ENCODE data around the gene SFMBT2.

SFMBT2 gene

GRCh38 chr10:7410862-7411670 is at the start of gene SFMBT2:
Gene SFMBT2, minus strand, starts transcription at chr10:7411034. Its CDS starts 29,136 bp downstream, at chr10:7381898.
- peak within 1 kb of the TSS; percentile 98 for H3K4me3 ChIP-seq (ENCODE audit: low read length)
- no peak for TF ChIP-seq ZNF274 (IDR thresholded peaks at IDR 0.05; ENCODE audit: low read depth, low read length)

DNA sequence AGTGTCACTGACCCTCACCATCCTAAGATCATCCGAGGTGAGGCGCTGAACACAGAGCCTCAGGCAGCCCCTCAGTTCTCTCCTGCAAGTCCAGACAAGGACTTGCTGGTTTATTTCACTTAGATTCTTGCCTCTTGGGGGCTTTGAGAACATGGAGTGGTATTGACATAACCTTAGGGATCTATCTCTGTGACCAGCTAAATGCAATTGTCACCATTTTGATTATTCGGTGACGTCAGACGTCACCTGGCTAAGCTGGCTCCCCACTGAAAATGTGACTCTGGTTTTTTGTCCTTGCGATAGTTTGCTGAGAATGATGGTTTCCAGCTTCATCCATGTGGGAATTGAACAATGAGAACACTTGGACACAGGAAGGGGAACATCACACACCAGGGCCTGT is 49.2 kb upstream of the SFMBT2 start:
- no peak overlapping the region for H3K4me3 ChIP-seq (ENCODE audit: low read length)
- no peak for TF ChIP-seq ZNF274 (IDR thresholded peaks at IDR 0.05; ENCODE audit: low read depth, low read length)

DNA sequence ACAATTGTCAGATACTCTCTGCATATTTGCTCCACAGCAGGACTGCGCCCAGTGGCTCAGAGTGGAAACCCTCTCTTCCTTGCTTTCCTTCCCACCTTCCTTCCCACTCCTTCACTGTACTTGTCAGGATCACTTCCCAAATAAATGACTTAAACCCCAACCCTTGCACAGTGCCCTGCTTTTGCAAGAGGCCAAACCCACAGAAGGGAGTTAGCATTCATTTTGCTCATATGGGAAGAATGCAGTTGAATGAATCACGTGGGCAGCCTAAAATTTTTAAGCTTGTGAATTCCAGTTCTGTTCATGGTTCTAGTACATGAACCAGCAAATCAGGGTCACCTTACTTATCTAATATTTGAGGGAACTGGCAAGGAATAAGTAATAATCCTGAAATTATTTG is 47.7 kb upstream of the SFMBT2 start:
- no peak for TF ChIP-seq ZNF274 (IDR thresholded peaks at IDR 0.05; ENCODE audit: low read depth, low read length)
- H3K4me3 ChIP-seq (ENCODE audit: low read length) = no peak overlapping the region

DNA sequence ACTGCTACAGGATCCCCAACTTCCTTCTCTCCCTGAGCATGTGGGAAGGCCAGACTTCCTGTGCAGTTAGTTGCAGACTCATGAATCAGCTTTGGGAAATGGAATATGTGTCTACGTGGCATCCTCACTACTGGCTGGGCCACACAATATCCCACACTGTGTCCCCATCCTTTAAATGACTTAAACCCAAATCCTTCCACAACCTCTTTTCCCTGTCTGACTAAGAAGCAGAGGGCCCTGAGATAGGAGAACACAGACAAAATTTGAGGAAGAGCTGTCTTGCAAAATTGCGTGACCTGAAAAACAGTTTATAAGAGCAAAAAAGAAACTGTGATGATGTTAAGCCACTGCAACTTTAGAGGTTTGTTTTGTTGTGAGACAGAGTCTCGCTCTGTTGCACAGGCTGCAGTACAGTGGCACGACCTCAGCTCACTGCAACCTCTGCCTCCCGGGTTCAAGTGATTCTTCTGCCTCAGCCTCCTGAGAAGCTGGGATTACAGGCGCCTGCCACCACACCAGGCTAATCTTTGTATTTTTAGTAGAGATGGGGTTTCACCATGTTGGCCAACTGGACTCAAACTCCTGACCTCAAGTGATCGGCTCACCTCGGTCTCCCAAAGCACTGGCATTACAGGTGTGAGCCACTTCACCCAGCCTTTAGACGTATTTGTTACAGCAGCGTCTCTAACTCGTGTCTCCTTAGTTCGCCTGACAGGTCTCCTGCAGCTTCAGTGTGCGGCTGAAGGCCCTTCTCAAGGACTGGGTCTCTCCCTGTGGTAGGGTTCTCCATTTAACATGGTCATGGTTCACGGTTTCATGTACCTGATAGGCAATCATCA is 46.9 kb upstream of the SFMBT2 start:
- TF ChIP-seq ZNF274 (IDR thresholded peaks at IDR 0.05; ENCODE audit: low read depth, low read length) = no peak

DNA sequence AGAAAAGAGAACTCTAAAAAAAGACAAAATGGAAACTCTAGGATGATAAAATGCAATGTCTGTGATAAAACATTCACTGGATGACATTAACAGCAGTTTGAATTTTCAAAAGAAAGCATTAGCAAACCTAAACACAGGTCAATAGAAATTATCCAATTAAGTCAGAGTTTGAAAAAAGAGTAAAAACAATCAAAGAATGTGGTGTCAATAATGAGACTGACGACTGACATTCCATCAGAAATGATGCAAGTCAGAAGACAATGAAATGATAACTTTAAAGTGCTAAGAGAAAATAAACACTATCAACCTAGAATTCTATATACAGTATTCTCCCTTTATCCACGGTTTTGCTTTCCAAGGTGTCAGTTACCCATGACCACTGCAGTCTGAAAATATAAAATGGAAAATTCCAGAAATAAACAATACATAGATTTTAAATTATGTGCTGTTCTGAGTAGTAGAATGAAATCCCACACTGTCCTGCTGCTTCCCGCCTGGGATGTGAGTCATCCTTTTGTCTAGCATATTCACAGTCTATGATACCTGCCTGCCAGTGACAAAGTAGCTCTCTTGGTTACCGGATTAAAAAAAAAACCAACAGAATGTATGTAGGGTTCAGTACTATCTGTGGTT is 38.3 kb upstream of the SFMBT2 start:
- no peak overlapping the region for H3K4me3 ChIP-seq (ENCODE audit: low read length)
- TF ChIP-seq ZNF274 (IDR thresholded peaks at IDR 0.05; ENCODE audit: low read depth, low read length) = no peak

More for the DNA sequence above, 46.9 kb upstream of the SFMBT2 start:
- no peak overlapping the region; the same call in 1 of the 2 replicates for H3K4me3 ChIP-seq (ENCODE audit: low read length)

- no peak overlapping the region; the same call in 1 of the 2 replicates for H3K4me3 ChIP-seq (ENCODE audit: low read length)
- no peak for TF ChIP-seq ZNF274 (IDR thresholded peaks at IDR 0.05; ENCODE audit: low read depth, low read length)
Observed at GRCh38 chr10:7445474-7446185, 34.8 kb upstream of the SFMBT2 start.

DNA sequence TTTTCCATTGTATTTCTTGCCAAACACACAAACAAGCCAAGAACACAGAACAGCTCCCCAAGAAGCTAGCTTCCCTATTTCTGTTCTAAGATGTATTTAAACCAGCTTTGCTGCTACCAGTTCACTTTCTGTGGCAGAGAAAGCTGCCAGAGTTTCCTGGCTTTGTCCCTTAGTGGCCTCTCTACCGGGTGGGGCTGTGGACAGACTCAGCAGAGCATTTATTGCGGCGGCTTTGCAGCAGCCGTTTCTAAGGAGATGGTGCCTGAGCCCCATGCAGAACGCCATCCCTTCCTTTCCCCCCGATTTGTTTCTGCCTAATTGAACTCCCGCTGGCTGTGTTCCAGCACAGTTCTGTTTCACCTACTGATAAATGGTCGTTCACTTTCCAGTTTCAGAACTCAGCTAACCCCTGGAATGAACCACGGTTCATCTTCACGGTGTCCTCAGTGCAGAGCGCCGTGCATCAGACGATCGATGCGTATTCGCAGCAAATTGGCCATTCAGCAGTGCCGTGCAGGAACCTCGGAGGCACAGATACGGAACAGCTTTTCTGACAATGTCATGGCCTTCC is 33.8 kb upstream of the SFMBT2 start:
- H3K4me3 ChIP-seq (ENCODE audit: low read length) = peak overlapping the region; percentile 19; the same call in 1 of the 2 replicates
- TF ChIP-seq ZNF274 (IDR thresholded peaks at IDR 0.05; ENCODE audit: low read depth, low read length) = no peak

DNA sequence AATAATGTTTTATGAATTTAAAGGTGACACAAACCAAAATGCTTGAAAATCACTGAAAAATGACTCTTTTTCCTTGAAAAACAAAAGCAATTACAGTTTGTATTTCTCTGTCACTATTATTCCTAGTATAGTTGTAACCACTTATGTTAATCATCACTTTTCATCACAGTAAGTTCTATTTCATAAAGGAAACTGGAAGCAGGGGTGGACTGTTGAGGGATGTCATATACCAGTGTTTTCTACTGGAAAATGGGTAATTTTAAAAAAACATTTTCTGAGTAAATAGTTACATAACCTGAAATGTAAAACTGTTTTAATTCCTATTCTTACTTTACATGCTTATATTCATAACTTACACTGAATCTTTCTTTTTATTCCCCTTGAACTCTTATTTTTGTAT is 32.2 kb upstream of the SFMBT2 start:
- no peak for TF ChIP-seq ZNF274 (IDR thresholded peaks at IDR 0.05; ENCODE audit: low read depth, low read length)
- no peak overlapping the region for H3K4me3 ChIP-seq (ENCODE audit: low read length)

- TF ChIP-seq ZNF274 (IDR thresholded peaks at IDR 0.05; ENCODE audit: low read depth, low read length) = no peak
- no peak overlapping the region for H3K4me3 ChIP-seq (ENCODE audit: low read length)
Observed at GRCh38 chr10:7441403-7442147, 30.7 kb upstream of the SFMBT2 start.

GRCh38 chr10:7439696-7440095 is 28.9 kb upstream of the SFMBT2 start:
- TF ChIP-seq ZNF274 (IDR thresholded peaks at IDR 0.05; ENCODE audit: low read depth, low read length) = no peak
- H3K4me3 ChIP-seq (ENCODE audit: low read length) = no peak overlapping the region

DNA sequence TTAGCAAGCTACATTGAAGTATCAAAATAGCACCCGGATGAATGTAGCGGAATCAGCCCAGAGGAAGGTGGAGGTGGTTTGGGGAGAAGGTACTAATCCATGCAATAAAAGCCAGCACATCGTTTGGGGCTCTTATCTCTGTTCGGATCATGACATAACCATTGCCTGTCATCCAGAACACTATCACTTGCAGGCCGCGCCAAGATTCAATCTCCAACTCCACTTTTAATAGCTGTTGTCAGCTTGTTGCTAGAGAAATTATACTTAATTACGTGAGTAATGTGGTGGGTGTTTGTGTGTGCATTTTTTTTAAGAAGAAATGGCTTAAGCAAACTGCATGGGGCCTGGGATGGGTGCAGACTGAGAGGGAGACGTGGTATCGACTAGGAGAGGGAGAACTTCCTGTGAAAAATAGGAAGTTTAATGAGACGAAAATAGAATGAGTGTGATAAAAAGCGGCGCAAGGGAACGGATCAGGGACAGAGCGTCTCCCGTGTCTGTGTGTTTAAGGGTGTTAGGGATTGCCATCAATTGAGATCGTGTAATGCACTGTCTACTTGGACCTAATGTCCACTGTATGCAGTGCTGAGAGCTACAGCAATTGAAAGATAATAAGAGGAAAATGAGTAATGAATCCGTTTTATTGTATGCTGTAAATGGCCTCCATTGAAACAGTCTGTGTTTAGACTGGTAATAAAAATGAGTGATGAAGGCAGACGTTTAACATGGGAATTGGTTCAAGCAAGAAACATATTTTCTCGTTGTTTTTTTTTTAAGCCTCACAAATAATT is 27.6 kb upstream of the SFMBT2 start:
- H3K4me3 ChIP-seq (ENCODE audit: low read length) = no peak overlapping the region
- TF ChIP-seq ZNF274 (IDR thresholded peaks at IDR 0.05; ENCODE audit: low read depth, low read length) = no peak

- TF ChIP-seq ZNF274 (IDR thresholded peaks at IDR 0.05; ENCODE audit: low read depth, low read length) = no peak
- H3K4me3 ChIP-seq (ENCODE audit: low read length) = no peak overlapping the region
Observed at GRCh38 chr10:7436490-7437100, 25.8 kb upstream of the SFMBT2 start.

All from GM08714 (cell line).